H1 (cell line): ENCODE data around the gene GBP7. TPM values are rescaled to one million over a fixed set of nuclear protein-coding genes. Genes with fewer than 3 reads are reported as not detected.

ENCODE experiments used
- CTCF ChIA-PET: fragments of 300-600 bp; sonication (Branson Sonifier 250); formaldehyde crosslinking; loops from one replicate; lab custom pipeline; 2021; ENCODE audit not compliant: partially characterized antibody; lab: Charles Lee
- POLR2A ChIA-PET: fragments of 300-600 bp; sonication (Branson Sonifier 250); formaldehyde crosslinking; loops from one replicate; lab custom pipeline; 2021; ENCODE audit warnings: inconsistent platforms; ENCODE audit not compliant: partially characterized antibody; lab: Charles Lee
- DNase-seq, 2 experiments: peaks; one replicate each; pipeline versions ENCODE4 v3.0.0 to v3.0.0-alpha.2; 2010 to 2022; ENCODE audit warnings: low spot score in 2 of 2, low read depth in 1 of 2, mixed read lengths in 1 of 2
- FAIRE-seq: peaks from 2 replicates; lab custom pipeline; 2011; peaks lifted over from hg19 to GRCh38; lab: Jason Lieb, UNC
- H2AFZ ChIP-seq: 2 replicates; pipeline ENCODE4 v1.8.1; 2012; ENCODE audit warnings: low read length, inconsistent platforms
- H2AK5ac ChIP-seq: 2 replicates; pipeline ENCODE4 v1.6.1; 2013; ENCODE audit warnings: low read depth, low read length
- H2BK120ac ChIP-seq: replicated peaks from 2 replicates; pipeline ENCODE3; 2013; ENCODE audit warnings: low read depth, low read length, inconsistent platforms
- H2BK12ac ChIP-seq: 2 replicates; pipeline ENCODE4 v1.6.1; 2013; ENCODE audit warnings: low read depth, low read length
- H2BK15ac ChIP-seq: 2 replicates; pipeline ENCODE4 v1.6.1; 2013; ENCODE audit warnings: low read length
- H2BK20ac ChIP-seq: 2 replicates; pipeline ENCODE4 v1.6.1; 2013; ENCODE audit warnings: low read length
- H2BK5ac ChIP-seq: 2 replicates; pipeline ENCODE4 v1.6.1; 2013; ENCODE audit warnings: low read depth, low read length
- H3K14ac ChIP-seq: 2 replicates; pipeline ENCODE4 v1.6.1; 2013; ENCODE audit warnings: inconsistent platforms; ENCODE audit not compliant: insufficient read length
- H3K18ac ChIP-seq: 2 replicates; pipeline ENCODE4 v1.6.1; 2013; ENCODE audit warnings: low read length; ENCODE audit errors: extremely low read depth
- H3K23ac ChIP-seq: 2 replicates; pipeline ENCODE4 v1.6.1; 2013; ENCODE audit warnings: inconsistent platforms; ENCODE audit not compliant: insufficient read length
- H3K23me2 ChIP-seq: 2 replicates; pipeline ENCODE4 v1.6.1; 2013; ENCODE audit warnings: low read depth, low read length
- H3K27ac ChIP-seq: 2 replicates; pipeline ENCODE4 v1.6.1; 2011; ENCODE audit warnings: low read depth, low read length, inconsistent platforms
- H3K27me3 ChIP-seq, 4 experiments: replicated peaks in 1 of 4; 1 replicate in 1 of 4; 2 replicates in 3 of 4; pipeline versions ENCODE4 v1.6.1 to v1.8.1; 2011 to 2013; ENCODE audit warnings: low read length in 3 of 4, mild to moderate bottlenecking in 3 of 4, inconsistent platforms in 2 of 4, mixed read lengths in 2 of 4, moderate library complexity in 1 of 4; ENCODE audit not compliant: control insufficient read depth in 3 of 4, insufficient read depth in 3 of 4; ENCODE audit errors: extremely low read depth in 1 of 4
- H3K36me3 ChIP-seq, 4 experiments: 2 replicates each; pipeline versions ENCODE4 v1.6.1 to v1.8.1; 2011 to 2013; ENCODE audit warnings: mild to moderate bottlenecking in 4 of 4, low read length in 3 of 4, moderate library complexity in 2 of 4, control low read depth in 1 of 4, inconsistent platforms in 1 of 4; ENCODE audit not compliant: insufficient read depth in 4 of 4, control insufficient read depth in 2 of 4
- H3K4ac ChIP-seq: replicated peaks from 2 replicates; pipeline ENCODE3; 2013; ENCODE audit warnings: low read length, low read depth, mixed read lengths, inconsistent platforms; ENCODE audit not compliant: insufficient read length
- H3K4me1 ChIP-seq, 4 experiments: replicated peaks in 1 of 4; 1 replicate in 1 of 4; 2 replicates in 3 of 4; pipeline versions ENCODE4 v1.6.1 to v1.8.1; 2011 to 2013; ENCODE audit warnings: low read length in 3 of 4, inconsistent platforms in 2 of 4, mixed read lengths in 1 of 4; ENCODE audit not compliant: insufficient read depth in 4 of 4, control insufficient read depth in 3 of 4
- H3K4me2 ChIP-seq, 2 experiments: 2 replicates each; pipeline versions ENCODE4 v1.6.1 to v1.8.1; 2011 to 2013; ENCODE audit warnings: low read depth in 2 of 2, low read length in 2 of 2, control low read depth in 1 of 2, inconsistent platforms in 1 of 2, mild to moderate bottlenecking in 1 of 2; ENCODE audit not compliant: insufficient read depth in 1 of 2
- H3K4me3 ChIP-seq, 4 experiments: fragments of 200-600, 300-600 bp in 1 of 4; sonication (generic), shearing (Covaris generic), sonication (Bioruptor Twin) in 1 of 4; 2 replicates each; pipeline versions ENCODE4 v1.5.1 to v1.8.1; 2011 to 2016; ENCODE audit warnings: low read length in 4 of 4, low read depth in 3 of 4, control low read depth in 2 of 4, inconsistent platforms in 2 of 4, mild to moderate bottlenecking in 2 of 4, mixed read lengths in 1 of 4, moderate library complexity in 1 of 4; ENCODE audit not compliant: insufficient read depth in 2 of 4; ENCODE audit errors: extremely low read depth in 1 of 4
- H3K56ac ChIP-seq: replicated peaks from 2 replicates; pipeline ENCODE3; 2013; ENCODE audit warnings: low read depth, mild to moderate bottlenecking, mixed read lengths, low read length, inconsistent platforms; ENCODE audit not compliant: insufficient read length
- H3K79me1 ChIP-seq: 2 replicates; pipeline ENCODE4 v1.6.1; 2013; ENCODE audit warnings: low read depth, low read length, control low read depth
- H3K79me2 ChIP-seq, 2 experiments: 2 replicates each; pipeline versions ENCODE4 v1.6.1 to v1.8.1; 2012 to 2013; ENCODE audit warnings: low read length in 2 of 2, mild to moderate bottlenecking in 2 of 2, inconsistent platforms in 1 of 2; ENCODE audit not compliant: insufficient read depth in 2 of 2, control insufficient read depth in 1 of 2
- H3K9ac ChIP-seq, 4 experiments: replicated peaks in 1 of 4; 1 replicate in 1 of 4; 2 replicates in 3 of 4; pipeline versions ENCODE4 v1.6.1 to v1.8.1; 2011 to 2013; ENCODE audit warnings: low read depth in 3 of 4, low read length in 3 of 4, control low read depth in 2 of 4, mild to moderate bottlenecking in 2 of 4, moderate library complexity in 2 of 4, inconsistent platforms in 1 of 4; ENCODE audit errors: extremely low read depth in 1 of 4
- H3K9me3 ChIP-seq, 2 experiments: 2 replicates each; pipeline versions ENCODE4 v1.6.1 to v1.8.1; 2012 to 2013; ENCODE audit warnings: mild to moderate bottlenecking in 2 of 2, moderate library complexity in 2 of 2, control low read depth in 1 of 2, inconsistent platforms in 1 of 2, low read depth in 1 of 2, low read length in 1 of 2, mixed read lengths in 1 of 2; ENCODE audit not compliant: insufficient read depth in 2 of 2
- H4K20me1 ChIP-seq, 2 experiments: replicated peaks in 1 of 2; 2 replicates each; pipeline versions ENCODE3 to v1.8.1; 2011 to 2013; ENCODE audit warnings: inconsistent platforms in 2 of 2, low read length in 2 of 2, mild to moderate bottlenecking in 1 of 2; ENCODE audit not compliant: insufficient read depth in 2 of 2, control insufficient read depth in 1 of 2
- H4K5ac ChIP-seq: 2 replicates; pipeline ENCODE4 v1.6.1; 2013; ENCODE audit warnings: low read length, low read depth, mixed read lengths, inconsistent platforms; ENCODE audit not compliant: insufficient read length
- H4K8ac ChIP-seq: 2 replicates; pipeline ENCODE4 v1.8.0; 2013; ENCODE audit warnings: mild to moderate bottlenecking, moderate library complexity, low read length, inconsistent platforms; ENCODE audit not compliant: insufficient read depth; ENCODE audit errors: extremely low read depth
- H4K91ac ChIP-seq: replicated peaks from 2 replicates; pipeline ENCODE3; 2013; ENCODE audit warnings: low read length, mixed read lengths, inconsistent platforms; ENCODE audit not compliant: insufficient read length
- CTCF ChIP-seq, 3 experiments: IDR thresholded peaks; 1 replicate in 2 of 3; 2 replicates in 1 of 3; pipeline versions ENCODE4 v1.5.1 to v1.6.1; 2011; ENCODE audit warnings: low read length in 3 of 3, mild to moderate bottlenecking in 3 of 3, inconsistent platforms in 2 of 3, low read depth in 1 of 3, moderate library complexity in 1 of 3; ENCODE audit not compliant: insufficient read depth in 1 of 3; ENCODE audit errors: control extremely low read depth in 1 of 3
- RAD21 ChIP-seq, 2 experiments: IDR thresholded peaks in 1 of 2; conservative IDR thresholded peaks in 1 of 2; 2 replicates each; pipeline ENCODE4 v1.6.1; 2011; ENCODE audit warnings: low read depth in 2 of 2, low read length in 2 of 2, improper control_type of control experiment in 1 of 2, inconsistent platforms in 1 of 2, mild to moderate bottlenecking in 1 of 2, moderate library complexity in 1 of 2
- SAP30 ChIP-seq: fragments of 300-600 bp; sonication (generic); IDR thresholded peaks from 2 replicates; pipeline ENCODE4 v1.7.1; 2012; ENCODE audit warnings: low read length, moderate library complexity, mild to moderate bottlenecking, inconsistent platforms; ENCODE audit not compliant: insufficient read depth, insufficient replicate concordance
- SIRT6 ChIP-seq: IDR thresholded peaks from one replicate; pipeline ENCODE4 v1.7.1; 2012; ENCODE audit warnings: low read length, inconsistent platforms
- TEAD4 ChIP-seq: IDR thresholded peaks from 2 replicates; pipeline ENCODE4 v1.6.1; 2012; ENCODE audit warnings: low read depth, low read length, inconsistent platforms, mixed read lengths
- USF2 ChIP-seq: IDR thresholded peaks from 2 replicates; pipeline ENCODE4 v1.6.1; 2011; ENCODE audit warnings: low read length, improper control_type of control experiment
- YY1 ChIP-seq: IDR thresholded peaks from 2 replicates; pipeline ENCODE4 v1.6.1; 2011; ENCODE audit warnings: low read depth, mild to moderate bottlenecking, low read length
- WGBS, 2 experiments: shearing (Covaris generic) in 1 of 2; methylation state at CpG; one replicate each; pipeline versions ENCODE4 v1.1.6 to v1.1.7; 2013 to 2015; ENCODE audit warnings: low lambda C conversion rate in 2 of 2, mixed read lengths in 2 of 2, inconsistent platforms in 1 of 2, low coverage in 1 of 2, missing lambda C conversion rate in 1 of 2; ENCODE audit not compliant: insufficient replicate concordance in 2 of 2, insufficient coverage in 1 of 2, insufficient read length in 1 of 2; ENCODE audit errors: extremely low coverage in 1 of 2, missing lambda C conversion rate in 1 of 2; 5-methylcytosine and 5-hydroxymethylcytosine counted together
- polyA plus RNA-seq, 7 experiments: library from polyadenylated mRNA; depleted of rRNA in 3 of 7; stranded (reverse) in 5 of 7; unstranded in 2 of 7; fragments of >200 nt in 5 of 7; fragments of 200-250 nt in 2 of 7; gene quantifications; 1 replicate in 5 of 7; 2 replicates in 1 of 7; 4 replicates in 1 of 7; pipeline versions ENCODE4 v1.2.1 to v1.2.3, GENCODE V29; 2011 to 2013; ENCODE audit warnings: missing spikeins in 2 of 7, mixed read lengths in 2 of 7
- total RNA-seq: library from RNA; stranded (reverse); fragmentation: NEBNext Ultra II Directional; extraction: Animal tissue kit (Norgen Biotek cat#: 25700); gene quantifications from 2 replicates; pipeline ENCODE4 v1.2.1, GENCODE V29; 2021

Gene GBP7
- total and polyA plus RNA-seq, 2 of the 8 experiments (the other 6 are each of a cell fraction or from before 2014, with no cell fraction given), result not detected

DNA sequence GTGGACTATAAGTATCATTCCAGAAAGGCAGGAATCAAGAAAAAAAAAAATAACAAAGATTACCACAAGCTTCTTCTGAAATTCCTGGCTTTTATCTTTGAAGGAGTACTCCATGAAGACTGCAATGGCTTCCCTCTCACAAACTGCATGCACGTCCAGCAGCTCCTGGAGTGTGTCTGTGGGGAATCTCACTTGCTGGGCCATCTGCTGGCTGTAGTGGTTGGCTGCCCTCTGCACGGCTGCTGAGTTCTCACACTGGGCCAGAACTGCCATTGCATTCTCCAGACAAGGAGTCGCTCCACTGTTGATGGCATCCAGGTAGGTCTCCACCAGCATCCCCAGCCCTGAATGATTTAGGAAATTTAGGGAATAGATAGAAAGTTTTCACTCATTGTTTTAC lies 26.6 kb downstream of the GBP7 start:
- Histone ChIP-seq H3K4me1 (no peaks in the 10 kb centered on the region), H3K23me2 (no peaks in the 10 kb centered on the region), H2BK120ac (no peak overlapping the region), H4K5ac (no peak overlapping the region), H3K9me3 (no peaks in the 10 kb centered on the region), H3K27ac (no peak overlapping the region), H3K18ac (no peak overlapping the region), H2AFZ (0 out of 2 replicates have a peak overlapping the region, but pooled peaks have one; percentile 38), H2BK15ac (no peak overlapping the region), H4K20me1 (no peaks in the 10 kb centered on the region), H3K14ac (no peak overlapping the region), H2BK20ac (no peak overlapping the region), H2BK5ac (no peak overlapping the region), H3K27me3 (no peaks in the 10 kb centered on the region), H4K8ac (no peak overlapping the region; the same call in 1 of the 2 replicates), H4K91ac (no peak overlapping the region), H2BK12ac (no peak overlapping the region), H3K56ac (no peak overlapping the region), H3K4me3 (no peak overlapping the region), H2AK5ac (no peak overlapping the region), H3K4ac (no peak overlapping the region), H3K23ac (no peak overlapping the region), H3K36me3 (no peaks in the 10 kb centered on the region), H3K79me2 (no peaks in the 10 kb centered on the region), H3K9ac (no peak overlapping the region), H3K4me2 (no peak overlapping the region), H3K79me1 (no peaks in the 10 kb centered on the region)
- FAIRE-seq, result no peak
- no peak for DNase-seq
- whole genome bisulfite sequencing, 2 experiments, result 82% methylated on average over 3 of the region's 3 CpGs; no CpG with 5 or more reads in 1 of the 2 experiments
- POLR2A ChIA-PET, result no interaction called here
- TF ChIP-seq USF2, result no peak
- peak; percentile 34; the same call in 1 of the 2 replicates for TF ChIP-seq YY1
- TF ChIP-seq SIRT6, result no peak
- TF ChIP-seq SAP30, result no peak
- TF ChIP-seq RAD21 (IDR thresholded peaks at IDR 0.05 in 1 of 2, conservative IDR thresholded peaks at IDR 0.05 in 1 of 2; ENCODE audit: low read depth in 2 of 2, low read length in 2 of 2), result peak; percentile 34 to 48
- TF ChIP-seq CTCF (IDR thresholded peaks at IDR 0.05; ENCODE audit: control extremely low read depth in 1 of 3, insufficient read depth in 1 of 3, low read depth in 1 of 3, low read length in 3 of 3), result peak; percentile 17 to 35 (median 19)
- TF ChIP-seq TEAD4, result no peak
- CTCF ChIA-PET, result interaction anchor here (0.6 to 1.5 kb wide), 7 partner anchors 61 to 305 kb away, joined by 3 to 4 read pairs (median 3); no protein-coding TSS in a partner anchor
